DMS79 (cell line): ENCODE measurements around the gene N4BP2L2.

ENCODE experiments used
- DNase-seq: peaks from one replicate; lab custom pipeline; 2025; lab: John Stamatoyannopoulos, UW

N4BP2L2 gene

GRCh38 chr13:32456591-32456990 lies 82.0 kb downstream of the N4BP2L2 start:
- no peak for DNase-seq

DNA sequence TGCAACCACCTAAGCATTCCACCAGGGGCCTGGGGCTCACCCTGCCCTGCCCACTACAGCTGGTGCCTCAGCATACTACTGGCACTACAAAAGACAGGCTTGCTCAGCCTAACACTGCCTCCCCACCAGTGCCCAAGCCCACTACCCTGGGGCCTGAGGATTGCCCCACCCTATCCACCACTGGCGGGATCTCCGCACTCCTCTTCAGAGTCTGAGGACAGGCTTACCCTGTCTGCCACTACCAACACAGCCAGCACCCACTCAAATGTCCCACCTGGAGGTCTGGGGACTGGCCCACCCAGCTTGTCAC lies 83.0 kb downstream of the N4BP2L2 start:
- no peak for DNase-seq

DNA sequence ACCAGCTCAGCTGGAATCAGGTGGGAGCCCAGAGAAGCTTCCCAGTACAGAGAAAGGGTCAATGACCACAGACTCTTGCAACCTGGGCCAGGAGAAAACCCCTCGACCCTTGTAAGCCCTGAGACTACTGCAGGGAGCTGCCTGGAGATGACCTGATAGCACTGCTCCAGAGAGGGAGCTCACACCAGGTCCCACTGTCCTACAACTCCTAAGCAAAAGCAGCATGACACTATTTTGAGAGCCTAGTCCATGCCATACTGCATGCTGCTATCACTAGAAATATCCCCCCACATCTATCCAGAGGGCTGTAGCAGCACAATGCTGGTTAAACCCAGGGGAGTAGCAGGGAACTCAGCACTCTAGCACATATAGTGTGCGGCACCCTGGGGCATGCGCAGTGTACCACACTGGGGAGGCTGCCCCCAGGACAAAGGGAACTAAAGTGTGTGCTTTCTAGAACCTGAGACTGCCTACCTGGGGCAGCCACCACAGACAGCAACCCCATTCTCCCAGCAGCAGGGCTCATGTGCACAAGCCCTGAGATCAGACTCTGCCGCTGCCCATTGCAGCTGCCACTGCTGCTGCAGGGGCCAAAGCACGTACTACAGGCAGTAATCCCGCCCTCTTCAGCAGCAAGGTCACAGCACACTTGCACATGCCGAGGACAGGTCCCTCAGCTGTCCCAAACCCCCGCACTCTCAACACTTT lies 83.6 kb downstream of the N4BP2L2 start:
- DNase-seq = no peak

DNA sequence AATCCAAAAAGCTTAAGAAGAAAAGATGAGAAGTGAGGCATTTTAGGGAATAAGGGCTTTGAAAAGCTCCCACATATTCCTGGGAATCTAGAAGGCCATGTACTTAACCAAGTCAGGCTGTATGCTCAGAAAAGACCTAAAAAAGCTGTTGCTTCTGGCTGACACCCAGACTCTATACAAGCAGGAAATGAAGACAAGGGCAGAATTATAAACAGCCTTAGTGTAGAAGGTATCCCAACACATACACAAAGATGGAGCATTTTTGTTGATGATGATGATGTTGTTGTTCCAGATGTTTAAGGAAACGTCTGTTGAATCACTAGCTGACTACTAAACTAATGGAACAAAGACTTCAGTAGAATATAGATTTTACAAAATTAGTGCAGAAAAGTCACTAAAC lies 84.6 kb downstream of the N4BP2L2 start:
- no peak for DNase-seq

DNA sequence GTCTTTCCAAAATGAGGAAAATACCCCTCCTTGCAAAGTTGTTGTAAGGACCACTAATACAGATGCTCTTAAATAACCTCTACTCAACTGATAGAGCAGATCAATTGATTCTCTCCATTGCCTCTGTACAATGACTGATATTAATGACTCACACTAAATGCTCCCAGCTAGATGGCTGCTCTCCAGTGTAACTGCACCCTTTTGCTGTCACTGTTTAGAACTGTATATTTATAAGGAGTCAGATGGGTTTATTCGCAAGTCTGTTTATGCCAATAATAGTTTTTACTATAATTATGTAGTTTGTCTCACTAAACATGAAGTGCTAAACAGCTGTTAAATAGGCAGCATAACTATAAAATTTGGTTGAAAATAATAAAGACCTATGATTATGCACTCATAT lies 89.6 kb downstream of the N4BP2L2 start:
- no peak for DNase-seq

DNA sequence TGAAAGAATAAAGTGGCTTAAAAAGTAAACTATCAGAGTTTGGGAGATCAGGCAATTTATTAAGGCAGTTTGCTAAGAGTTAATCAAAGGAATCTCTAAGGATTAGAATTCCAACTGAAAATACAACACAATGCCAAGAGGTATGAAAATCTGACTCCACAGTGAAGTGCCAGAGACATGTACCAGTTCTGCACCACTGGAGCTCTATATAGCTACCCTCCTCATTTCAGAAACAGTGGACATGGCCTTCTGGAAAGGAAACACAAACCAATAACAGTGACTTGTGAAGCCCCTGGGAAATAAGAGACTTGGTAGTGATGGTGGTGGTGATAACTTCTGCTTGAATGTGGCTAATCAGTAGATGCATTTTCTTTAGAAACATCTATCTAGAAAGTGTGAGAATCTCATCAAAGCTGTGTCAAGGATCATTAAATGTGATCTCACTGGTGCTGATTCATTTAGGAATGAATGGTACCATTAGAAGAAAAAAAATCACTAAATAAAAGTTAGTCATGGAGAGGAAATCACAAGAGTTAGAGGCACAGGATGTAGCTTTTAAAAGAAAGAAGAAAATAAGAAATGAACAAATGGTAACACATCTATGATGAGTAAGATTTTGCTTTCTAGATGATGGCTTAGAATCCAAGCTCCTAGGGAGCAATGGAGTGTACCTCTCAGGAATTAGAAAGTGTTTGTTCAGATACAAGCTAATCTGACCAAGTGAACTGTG lies 90.5 kb downstream of the N4BP2L2 start:
- DNase-seq = no peak

GRCh38 chr13:32446773-32447465 lies 91.7 kb downstream of the N4BP2L2 start:
- no peak for DNase-seq

- no peak for DNase-seq
Measured at GRCh38 chr13:32446220-32446619, 92.4 kb downstream of the N4BP2L2 start.

- DNase-seq = no peak
Measured at GRCh38 chr13:32445461-32445860, 93.1 kb downstream of the N4BP2L2 start.

- DNase-seq = no peak
Measured at GRCh38 chr13:32443111-32443510, 95.5 kb downstream of the N4BP2L2 start.

- no peak for DNase-seq
Measured at GRCh38 chr13:32438871-32439270, 99.7 kb downstream of the N4BP2L2 start.

DNA sequence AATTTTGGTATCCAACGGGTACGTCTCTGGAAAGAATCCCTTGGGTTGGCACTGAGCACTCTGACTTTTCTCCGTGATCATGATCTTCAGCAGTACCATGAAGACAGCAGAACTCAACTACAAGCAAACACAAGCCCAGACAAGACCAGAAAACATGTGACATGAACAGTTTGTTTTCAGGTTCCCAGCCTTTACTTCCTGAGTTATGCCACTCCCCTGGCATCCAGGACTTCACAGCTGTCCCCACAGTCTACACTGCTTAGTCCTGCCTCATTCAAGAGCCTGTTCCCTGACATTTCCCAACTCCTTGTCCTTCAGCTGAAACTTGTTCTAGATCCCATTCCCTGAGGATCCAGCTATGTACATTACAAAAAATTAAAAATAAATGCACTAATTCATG lies 105.7 kb downstream of the N4BP2L2 start:
- DNase-seq = no peak

DNA sequence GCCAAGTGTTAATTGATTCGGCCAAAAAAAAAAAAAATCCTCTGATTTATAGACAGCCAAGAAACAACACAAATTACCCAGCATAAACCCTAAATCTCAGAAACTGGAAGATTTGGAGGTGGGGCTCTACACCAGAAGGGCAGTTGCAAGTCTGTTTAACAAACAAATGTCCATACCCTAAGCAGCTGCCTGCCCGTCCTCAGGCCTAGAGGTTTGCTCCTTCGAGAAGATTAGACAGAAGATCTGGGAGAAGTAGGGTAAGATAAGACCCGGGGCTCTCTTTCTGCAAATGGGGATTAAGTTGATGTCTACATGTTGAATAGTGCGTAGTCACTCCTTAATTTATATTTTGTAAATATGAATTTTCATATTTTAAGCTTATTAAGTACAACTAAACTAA lies 107.2 kb downstream of the N4BP2L2 start:
- no peak for DNase-seq

GRCh38 chr13:32430018-32430747 lies 108.4 kb downstream of the N4BP2L2 start:
- no peak for DNase-seq

- DNase-seq = no peak
Measured at GRCh38 chr13:32429433-32429909, 109.1 kb downstream of the N4BP2L2 start.

DNA sequence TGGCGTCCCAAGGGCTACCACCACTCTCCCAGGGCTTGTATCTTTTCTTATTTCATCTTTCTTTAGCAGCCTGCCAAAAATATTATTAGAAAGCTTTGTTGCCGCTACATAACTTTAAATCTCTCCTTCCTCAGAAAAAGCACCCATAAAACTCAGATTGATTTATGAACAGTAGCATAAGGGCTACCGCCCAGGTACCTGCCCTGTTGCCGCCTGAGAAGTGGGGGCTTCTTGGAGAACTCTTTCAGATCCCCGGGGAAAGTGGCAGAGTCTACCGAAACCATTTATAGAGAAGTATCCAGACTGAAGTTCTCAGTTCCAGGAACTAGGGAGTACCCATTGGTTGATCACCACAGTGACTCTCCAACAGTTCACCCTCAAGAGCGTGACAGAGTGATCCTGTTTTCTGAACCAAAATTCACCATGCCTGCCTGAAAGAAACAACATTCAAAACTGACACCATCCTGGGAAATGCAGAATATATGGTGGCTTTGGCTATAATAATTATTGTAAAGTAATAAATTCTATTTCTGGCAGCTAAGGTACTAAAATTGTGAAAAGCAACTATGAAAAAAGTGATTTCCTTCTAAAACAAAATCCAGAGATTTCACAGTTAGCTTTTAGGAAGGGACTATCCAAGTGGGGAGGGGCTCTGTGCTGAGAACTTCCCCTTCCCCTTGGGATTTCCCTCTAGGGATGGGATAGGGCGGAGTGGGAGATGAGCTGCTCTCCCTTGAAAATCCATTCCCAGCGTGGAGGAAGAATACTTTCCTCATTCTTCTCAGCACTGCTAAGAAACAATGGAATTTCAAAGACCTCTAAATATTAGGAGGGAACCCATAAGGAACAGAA lies 109.8 kb downstream of the N4BP2L2 start:
- DNase-seq = no peak

GRCh38 chr13:32427852-32428580 lies 110.6 kb downstream of the N4BP2L2 start, which contains the start of gene N4BP2L1:
Gene N4BP2L1, minus strand, starts transcription at chr13:32428130. Its CDS starts 48 bp downstream, at chr13:32428082.
- DNase-seq = peak; percentile 50

DNA sequence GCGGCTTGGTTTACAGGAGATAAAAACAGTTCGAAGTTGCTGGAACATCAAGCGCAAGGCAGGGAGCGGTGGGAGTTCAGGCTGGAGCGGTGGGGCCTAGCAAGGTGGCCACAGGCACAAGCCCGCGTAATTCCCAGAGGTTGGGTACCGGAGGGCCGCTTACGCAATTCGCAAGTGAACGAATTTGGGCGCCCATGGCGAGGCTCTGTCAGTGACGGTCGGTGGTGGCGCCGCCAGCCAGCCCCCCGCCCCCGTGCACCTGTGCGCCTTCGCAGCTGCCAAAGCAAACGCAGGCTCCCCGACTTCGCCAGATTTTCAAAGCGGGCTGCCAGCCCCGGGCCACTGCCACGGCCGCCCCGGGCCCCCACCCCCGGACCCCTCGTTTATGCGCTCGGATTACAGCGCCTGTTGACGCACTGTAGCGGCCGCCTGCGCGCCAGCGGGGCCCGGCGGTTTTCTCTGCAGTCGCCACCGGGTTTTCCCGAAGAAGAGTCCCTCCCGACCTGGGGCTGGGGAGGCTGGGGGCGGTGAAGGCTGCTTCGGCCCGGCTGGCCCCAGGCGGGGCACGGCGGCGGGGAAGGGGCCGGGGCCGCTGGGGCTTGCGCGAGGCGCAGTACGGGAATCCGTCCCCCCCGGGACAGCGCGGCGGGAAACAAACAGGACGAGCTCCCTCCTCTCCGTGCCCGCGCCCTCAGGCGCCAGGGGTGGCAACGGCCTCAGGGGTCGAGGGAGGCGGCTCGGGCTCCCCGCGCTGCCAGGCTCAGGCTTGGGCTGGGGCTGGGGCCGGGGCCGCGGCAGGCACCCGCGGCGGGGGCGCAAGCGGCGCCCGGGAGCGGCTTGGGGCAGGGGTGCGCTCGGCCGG lies 111.4 kb downstream of the N4BP2L2 start:
- no peak for DNase-seq

DNA sequence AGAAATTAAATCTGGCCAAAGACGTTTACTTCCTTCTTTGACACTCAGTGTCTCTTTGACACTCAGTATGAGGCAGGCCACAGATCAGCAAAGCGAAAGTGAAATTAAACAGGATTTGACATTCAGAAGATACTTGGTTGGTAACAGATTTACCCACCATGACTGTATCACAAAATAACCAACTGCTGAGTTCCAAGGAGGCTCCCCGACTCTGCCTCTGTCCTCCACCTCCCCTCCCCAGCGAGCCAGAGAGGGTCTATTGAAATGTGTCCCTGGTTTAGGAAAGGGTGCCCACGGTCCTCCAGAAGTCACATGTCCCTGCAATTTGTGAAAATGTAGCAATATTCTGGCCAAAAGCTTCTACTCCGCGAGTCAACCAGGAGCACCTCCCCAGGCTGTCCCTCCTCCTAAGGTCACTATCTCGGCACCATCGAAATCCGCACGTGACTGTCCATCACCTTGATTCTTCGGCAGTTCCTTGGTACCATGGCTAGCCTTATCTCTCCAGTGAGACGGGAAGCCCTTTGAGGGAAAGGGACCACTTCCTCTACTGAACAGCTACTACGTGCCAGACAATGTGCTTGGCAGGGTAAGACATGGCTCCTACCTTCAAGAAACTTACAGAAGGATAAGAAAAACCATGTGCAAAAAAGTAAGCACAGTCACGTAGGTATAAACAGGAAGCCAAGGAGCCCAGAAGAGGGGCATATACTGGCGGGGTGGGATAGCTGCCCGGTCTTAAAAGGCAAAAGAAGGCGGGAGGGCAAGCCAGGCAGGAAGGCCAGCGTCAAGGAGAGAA lies 112.2 kb downstream of the N4BP2L2 start:
- peak; percentile 32 for DNase-seq
